NK-92 (cell line): ENCODE measurements around the gene CCDC148.
"Not testable (repeated sequence)": the region's sequence is repeated elsewhere in the genome, so short reads cannot be mapped to it uniquely, and the experiment has no call there.

Experiments
- DNase-seq: peaks from one replicate; lab custom pipeline; 2025; ENCODE audit not compliant: unreplicated experiment; lab: John Stamatoyannopoulos, UW

Gene CCDC148

GRCh38 chr2:158482594-158482993 is 26.0 kb upstream of the CCDC148 start:
- no peak for DNase-seq

GRCh38 chr2:158481116-158481515 is 24.6 kb upstream of the CCDC148 start:
- DNase-seq = no peak

GRCh38 chr2:158478816-158479215 is 22.3 kb upstream of the CCDC148 start:
- no peak for DNase-seq

GRCh38 chr2:158478237-158478636 is 21.7 kb upstream of the CCDC148 start:
- DNase-seq = no peak

DNA sequence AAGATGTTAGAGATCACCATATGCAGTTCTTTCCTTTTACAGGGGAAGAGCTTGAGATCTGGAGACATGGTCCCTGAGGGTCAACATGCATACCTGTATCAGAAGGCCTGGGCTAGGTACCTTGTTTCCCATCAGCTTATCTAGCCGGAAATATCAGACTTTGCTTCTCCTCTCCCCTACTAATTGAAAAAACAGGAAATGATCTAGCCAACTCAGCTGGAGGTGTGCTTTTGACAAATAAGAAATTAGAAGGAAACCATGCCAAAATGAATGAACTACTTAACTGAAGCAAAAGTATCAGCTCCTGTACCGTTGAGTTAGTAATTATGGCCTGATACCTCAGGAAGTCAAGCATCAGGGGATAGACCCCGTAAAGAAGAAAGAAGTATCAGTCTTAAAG is 20.6 kb upstream of the CCDC148 start:
- DNase-seq = no peak

DNA sequence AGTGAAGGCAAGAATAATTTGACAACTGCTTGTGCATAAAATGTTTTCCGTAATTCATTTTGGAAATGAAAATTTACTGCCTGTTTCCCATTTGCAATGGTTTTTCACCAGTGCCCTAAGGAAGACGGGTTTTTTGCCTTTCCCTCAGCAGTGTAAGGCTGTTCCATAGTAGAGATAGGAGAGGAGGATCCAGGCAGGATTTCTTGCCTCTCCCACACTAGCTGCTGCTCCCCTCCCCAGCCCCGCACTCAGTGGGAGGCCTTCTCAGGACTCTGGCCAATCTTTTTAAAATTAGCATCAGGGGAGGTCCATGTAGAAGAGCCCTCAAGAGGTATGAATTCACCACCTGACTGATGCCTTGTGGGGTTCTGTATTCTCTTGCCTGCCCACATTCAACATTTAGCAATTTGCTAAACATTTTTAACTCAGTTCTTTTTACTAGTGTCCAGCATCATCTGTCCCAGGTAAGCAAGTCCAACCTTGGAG is 18.0 kb upstream of the CCDC148 start:
- not testable (repeated sequence) for DNase-seq

DNA sequence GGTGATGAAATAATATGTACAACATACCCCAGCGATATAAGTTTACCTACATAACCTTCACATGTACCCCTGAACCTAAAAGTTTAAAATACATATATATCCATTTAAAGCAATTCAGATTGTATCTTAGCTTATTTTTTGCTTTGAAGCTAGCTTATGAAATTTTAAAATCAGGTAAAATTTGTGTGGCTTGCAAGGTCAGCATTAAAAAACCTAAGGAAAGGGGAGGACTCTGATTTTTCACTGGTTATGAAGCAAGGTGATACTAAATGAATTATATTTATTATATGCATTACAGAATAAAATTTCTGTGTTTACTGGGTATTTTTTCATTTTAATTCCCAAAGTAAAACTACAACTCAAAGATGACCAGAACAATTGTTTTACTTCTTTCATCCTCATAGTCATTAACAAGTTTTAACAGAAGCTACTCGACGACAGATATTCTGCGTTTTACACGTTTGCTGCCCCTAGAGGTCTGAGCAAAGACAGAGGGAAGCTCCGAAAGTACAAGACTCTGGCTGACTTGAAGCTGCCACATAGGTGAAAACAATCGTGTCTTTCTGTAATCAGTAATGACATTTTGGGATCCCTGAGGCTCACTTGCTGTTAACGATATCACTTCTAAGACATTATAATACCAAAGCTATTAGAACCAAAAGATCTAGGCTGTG is 17.3 kb upstream of the CCDC148 start:
- no peak for DNase-seq

DNA sequence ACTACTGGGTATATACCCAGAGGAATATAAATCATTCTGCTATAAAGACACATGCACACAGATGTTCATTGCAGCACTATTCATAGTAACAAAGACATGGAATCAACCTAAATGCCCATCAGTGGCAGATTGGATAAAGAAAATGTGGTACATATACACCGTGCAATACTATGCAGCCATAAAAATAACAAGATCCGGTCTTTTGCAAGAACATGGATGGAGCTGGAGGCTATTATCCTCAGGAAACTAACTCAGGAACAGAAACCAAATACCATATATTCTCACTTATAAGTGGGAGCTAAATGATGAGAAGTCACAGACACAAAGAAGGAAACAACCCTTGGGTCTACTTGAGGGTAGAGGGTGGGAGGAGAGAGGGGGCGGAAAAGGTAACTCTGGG is 16.7 kb upstream of the CCDC148 start:
- DNase-seq = not testable (repeated sequence)

DNA sequence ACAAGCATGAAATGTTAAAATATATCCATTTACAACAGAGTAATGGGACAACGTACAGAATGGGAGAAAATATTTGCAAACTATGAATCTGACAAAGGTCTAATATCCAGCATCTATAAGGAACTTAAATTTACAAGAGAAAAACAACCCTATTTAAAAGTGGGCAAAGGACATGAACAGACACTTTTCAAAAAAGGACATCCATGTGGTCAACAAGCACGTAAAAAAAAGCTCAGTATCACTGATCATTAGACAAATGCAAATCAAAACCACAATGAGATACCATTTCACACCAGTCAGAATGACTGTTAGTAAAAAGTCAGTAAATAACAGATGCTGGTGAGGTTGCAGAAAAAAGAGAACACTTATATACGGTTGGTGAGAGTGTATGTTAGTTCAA is 16.3 kb upstream of the CCDC148 start:
- DNase-seq = not testable (repeated sequence)

DNA sequence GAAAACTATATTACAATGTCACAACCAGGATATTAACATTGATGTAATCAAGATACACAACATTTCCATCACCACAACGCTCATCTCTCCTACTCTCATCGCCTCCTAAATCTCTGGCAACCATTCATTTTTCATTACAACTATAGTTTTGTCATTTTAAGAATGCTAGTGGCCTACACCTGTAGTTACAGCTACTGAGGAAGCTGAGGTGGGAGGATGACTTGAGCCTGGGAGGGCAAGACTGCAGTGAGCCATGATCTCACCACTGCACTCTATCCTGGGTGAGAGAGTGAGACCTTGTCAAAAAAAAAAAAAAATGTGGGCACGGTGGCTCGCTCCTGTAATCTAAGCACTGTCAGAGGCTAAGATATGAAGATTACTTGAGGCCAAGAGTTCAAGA is 10.7 kb upstream of the CCDC148 start:
- no peak for DNase-seq

- DNase-seq = no peak
Observed at GRCh38 chr2:158464426-158465281, 8.1 kb upstream of the CCDC148 start.

DNA sequence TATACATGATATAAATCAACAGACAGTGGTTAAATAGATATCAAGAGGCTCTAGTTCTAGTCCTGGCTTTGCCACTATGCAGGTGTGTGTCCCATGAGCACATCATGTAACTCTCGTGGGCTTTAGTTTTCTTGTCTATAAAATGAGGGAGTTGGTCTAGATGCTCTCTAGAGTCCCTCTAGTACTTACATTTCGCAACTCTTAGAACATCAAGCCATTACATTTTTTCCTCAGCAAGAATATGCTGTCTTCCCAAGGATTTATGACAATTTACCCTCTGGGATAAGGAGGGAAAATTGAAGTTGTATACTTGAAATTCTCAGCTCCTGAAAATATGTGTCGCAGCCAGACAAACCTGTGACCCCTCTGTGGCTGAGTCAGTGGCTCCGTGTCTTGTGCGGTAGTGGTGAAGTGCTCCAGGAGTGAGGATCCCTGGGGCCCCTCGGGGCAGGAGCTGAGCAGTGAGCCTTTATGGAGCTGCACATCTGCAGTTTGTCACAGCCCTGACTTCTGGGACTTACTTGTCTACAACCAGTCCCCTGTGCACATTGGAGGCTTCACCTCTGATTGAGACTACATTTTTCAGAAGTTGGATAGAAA is 7.0 kb upstream of the CCDC148 start:
- no peak for DNase-seq

GRCh38 chr2:158460632-158461297 is 4.2 kb upstream of the CCDC148 start:
- DNase-seq = no peak

GRCh38 chr2:158459161-158460003 is 2.8 kb upstream of the CCDC148 start:
- no peak for DNase-seq

DNA sequence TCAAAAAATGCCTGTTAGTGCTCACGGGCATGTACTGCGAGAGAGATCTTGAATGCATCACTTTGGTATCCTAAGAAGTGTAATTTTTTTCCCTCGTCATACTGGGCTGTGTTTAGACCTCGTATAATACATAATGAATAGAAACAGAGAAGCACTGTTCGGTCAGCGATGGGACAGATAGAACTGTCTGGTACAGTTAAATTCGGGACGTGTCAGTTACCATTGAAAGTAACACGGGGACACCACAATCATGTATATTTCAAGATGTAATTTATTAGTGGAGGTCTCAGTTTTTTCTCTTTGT is 2.0 kb upstream of the CCDC148 start:
- DNase-seq = no peak

- DNase-seq = no peak
Observed at GRCh38 chr2:158457826-158458616, 1.5 kb upstream of the CCDC148 start.

DNA sequence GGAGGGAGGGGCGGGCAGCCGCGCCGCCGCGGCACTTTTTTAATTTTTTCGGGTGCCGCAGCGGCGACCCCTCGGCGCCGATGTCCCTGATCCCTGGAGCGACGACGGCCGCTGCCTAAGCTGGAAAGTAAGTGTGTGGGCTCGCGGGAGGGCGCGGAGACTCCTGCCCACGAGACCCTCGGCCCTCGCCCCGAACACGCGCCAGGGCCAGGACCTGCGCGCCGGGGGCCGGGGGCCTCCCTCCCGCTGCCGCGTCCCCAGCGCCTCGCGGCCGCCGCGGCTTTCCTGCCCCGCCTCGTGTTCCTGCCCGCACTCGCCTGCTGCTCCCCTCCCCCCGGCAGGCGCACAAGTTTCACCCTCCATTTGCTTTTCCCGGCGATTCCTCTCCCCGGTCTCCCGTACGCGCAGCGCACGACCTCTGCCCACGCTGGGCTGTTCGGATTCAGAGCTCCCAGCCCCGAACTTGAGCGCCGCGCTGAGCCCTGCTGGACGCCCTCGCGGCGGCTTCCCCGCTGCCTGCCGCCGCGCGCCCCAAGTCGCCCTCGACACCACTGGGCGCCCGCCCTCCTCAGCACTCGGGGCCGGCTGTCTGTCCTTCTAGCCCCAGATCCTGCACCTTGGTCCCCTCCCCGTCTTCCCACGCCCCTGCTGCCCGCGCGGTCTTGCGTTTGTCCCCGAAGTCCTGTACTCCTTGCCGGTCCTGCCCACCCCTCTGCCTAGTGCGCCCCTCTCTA is 706 bp upstream of the CCDC148 start:
- DNase-seq = no peak

DNA sequence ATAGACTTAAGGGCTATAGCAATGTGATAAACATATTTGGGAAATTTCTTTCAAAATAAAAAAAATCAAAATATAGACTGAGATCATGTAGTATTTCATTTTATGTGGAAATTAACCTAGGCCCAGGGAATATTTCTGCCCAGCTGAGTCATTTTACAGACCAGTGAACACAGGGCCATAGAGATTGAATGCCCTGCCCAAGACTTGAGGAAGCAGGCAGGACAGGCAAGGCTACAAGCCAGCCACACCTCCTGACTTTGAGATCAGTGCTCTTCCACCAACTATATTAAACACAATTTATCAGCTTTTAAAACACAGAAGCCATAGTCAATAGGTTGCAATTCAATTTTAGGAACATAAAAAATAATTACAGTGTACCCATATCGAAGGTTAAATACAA is 12.9 kb downstream of the CCDC148 start:
- no peak for DNase-seq

DNA sequence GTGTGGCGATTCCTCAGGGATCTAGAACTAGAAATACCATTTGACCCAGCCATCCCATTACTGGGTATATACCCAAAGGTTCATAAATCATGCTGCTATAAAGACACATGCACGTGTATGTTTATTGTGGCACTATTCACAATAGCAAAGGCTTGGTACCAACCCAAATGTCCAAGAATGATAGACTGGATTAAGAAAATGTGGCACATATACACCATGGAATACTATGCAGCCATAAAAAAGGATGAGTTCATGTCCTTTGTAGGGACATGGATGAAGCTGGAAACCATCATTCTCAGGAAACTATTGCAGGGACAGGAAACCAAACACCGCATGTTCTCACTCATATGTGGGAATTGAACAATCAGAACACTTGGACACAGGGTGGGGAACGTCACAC is 17.5 kb downstream of the CCDC148 start:
- DNase-seq = not testable (repeated sequence)
